ENCODE data around the gene FLT1.

Gene FLT1

DNA sequence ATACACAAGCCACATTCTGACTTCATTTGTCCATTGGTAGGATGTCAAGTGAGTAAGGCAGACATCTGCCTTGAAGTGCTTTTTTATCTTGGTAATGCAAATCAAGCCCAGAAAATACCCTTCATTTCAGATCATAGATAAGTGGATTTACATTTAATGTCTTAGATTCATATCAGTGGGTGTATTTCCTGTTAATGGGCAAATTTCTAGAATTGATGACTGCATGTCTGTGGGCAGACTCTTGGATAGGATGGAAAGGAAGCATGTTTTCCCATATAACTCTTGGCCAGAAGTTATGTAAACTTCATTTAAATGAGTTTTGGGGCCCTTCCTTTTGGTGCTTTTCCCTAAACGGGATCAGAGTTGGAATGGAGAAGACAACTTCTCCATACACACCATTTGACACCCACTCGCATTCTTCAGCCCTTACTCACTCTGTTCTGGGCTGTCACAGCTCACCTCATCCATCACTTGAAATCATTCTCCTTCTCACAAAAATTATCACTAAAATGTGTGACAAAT is 154.6 kb downstream of the FLT1 start:
- no peak for TF ChIP-seq TAF1 (IDR thresholded peaks at IDR 0.05; ENCODE audit: borderline replicate concordance, insufficient read depth, low read length)
- TF ChIP-seq, protein P1, sequence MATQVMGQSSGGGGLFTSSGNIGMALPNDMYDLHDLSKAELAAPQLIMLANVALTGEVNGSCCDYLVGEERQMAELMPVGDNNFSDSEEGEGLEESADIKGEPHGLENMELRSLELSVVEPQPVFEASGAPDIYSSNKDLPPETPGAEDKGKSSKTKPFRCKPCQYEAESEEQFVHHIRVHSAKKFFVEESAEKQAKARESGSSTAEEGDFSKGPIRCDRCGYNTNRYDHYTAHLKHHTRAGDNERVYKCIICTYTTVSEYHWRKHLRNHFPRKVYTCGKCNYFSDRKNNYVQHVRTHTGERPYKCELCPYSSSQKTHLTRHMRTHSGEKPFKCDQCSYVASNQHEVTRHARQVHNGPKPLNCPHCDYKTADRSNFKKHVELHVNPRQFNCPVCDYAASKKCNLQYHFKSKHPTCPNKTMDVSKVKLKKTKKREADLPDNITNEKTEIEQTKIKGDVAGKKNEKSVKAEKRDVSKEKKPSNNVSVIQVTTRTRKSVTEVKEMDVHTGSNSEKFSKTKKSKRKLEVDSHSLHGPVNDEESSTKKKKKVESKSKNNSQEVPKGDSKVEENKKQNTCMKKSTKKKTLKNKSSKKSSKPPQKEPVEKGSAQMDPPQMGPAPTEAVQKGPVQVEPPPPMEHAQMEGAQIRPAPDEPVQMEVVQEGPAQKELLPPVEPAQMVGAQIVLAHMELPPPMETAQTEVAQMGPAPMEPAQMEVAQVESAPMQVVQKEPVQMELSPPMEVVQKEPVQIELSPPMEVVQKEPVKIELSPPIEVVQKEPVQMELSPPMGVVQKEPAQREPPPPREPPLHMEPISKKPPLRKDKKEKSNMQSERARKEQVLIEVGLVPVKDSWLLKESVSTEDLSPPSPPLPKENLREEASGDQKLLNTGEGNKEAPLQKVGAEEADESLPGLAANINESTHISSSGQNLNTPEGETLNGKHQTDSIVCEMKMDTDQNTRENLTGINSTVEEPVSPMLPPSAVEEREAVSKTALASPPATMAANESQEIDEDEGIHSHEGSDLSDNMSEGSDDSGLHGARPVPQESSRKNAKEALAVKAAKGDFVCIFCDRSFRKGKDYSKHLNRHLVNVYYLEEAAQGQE (IDR thresholded peaks at IDR 0.05; ENCODE audit: insufficient read depth in 1 of 2, low read depth in 2 of 2, low read length in 2 of 2): no peak
- no peak for TF ChIP-seq SIN3A (IDR thresholded peaks at IDR 0.05; ENCODE audit: borderline replicate concordance, insufficient read depth, low read length)
- no peak for TF ChIP-seq FOXP2 (optimal IDR thresholded peaks at IDR 0.05; ENCODE audit: borderline replicate concordance, extremely low read depth, extremely low read length, insufficient read depth)

DNA sequence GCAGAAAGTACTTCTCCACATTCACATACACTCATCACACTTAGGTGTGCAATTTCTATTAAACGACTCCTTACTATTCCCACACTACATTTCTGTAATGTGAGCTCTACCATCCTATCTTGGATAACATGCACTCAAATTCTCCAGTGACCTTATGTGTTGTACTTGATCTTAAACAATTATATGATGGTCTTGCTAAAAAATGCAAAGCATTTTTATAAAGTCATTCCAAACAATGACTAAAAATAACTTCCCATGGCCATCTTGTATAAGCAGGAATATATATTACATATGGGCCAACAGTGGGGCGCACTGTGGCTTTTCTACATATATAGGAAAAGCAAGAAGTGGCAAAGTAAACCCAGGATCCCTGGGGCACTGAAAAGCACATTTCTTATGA is 155.5 kb downstream of the FLT1 start:
- TF ChIP-seq POLR2AphosphoS5 (IDR thresholded peaks at IDR 0.05; ENCODE audit: low read depth, low read length) (no peak), TAF1 (IDR thresholded peaks at IDR 0.05; ENCODE audit: borderline replicate concordance, insufficient read depth, low read length) (no peak), FOXP2 (optimal IDR thresholded peaks at IDR 0.05; ENCODE audit: borderline replicate concordance, extremely low read depth, extremely low read length, insufficient read depth) (no peak), SIN3A (IDR thresholded peaks at IDR 0.05; ENCODE audit: borderline replicate concordance, insufficient read depth, low read length) (no peak)
- TF ChIP-seq, protein P1 (IDR thresholded peaks at IDR 0.05; ENCODE audit: insufficient read depth in 1 of 2, low read depth in 2 of 2, low read length in 2 of 2): no peak

DNA sequence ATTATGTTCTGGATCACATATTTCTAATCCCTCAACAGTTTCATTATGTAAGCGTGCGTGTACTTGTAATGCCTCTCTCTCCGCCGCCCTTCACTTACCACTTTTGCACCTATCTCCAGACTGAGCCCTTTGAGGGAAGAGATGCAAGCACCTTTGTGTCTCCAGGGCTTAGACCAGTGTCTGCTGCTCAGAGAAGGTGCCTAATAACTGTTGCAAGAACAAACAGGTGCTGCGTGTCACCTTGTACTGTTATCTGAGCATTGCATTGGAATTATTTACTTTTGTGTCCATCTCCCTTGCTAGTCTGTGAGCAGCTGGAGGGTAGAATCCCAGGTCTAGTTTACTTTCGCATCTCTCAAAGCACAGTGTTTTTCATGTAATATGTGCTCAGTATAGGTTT is 156.2 kb downstream of the FLT1 start:
- TF ChIP-seq SIN3A (IDR thresholded peaks at IDR 0.05; ENCODE audit: borderline replicate concordance, insufficient read depth, low read length): no peak
- TF ChIP-seq POLR2AphosphoS5 (IDR thresholded peaks at IDR 0.05; ENCODE audit: low read depth, low read length): no peak
- TF ChIP-seq TAF1 (IDR thresholded peaks at IDR 0.05; ENCODE audit: borderline replicate concordance, insufficient read depth, low read length): no peak
- no peak for TF ChIP-seq FOXP2 (optimal IDR thresholded peaks at IDR 0.05; ENCODE audit: borderline replicate concordance, extremely low read depth, extremely low read length, insufficient read depth)
- TF ChIP-seq, protein P1 (IDR thresholded peaks at IDR 0.05; ENCODE audit: insufficient read depth in 1 of 2, low read depth in 2 of 2, low read length in 2 of 2): no peak

DNA sequence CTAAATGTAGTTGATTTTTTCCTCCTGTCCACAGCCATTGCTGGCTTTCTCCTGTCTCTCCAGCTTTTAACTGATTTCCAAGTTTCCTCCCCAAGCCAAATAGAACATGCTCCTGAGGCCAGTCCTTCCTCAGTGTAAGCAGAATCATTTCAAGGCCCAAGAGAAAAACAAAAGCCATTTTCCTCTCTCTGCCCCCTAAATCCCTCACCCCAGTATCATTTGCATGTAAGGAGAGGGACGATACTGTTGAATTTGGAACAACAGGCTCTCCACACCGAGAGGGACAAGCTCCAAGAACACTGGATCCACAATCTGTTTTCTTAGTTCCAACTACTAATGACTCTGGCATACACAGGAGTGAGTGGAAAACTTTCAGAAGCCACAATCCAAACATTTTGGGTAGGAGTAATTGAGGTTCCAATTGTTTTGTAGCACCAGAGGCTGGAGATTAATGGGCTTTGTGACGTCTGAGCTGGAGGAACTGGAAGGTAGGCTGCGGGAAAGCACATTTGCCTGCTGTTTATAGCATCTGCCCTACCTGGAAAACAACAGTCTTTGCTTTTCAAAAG is 156.8 kb downstream of the FLT1 start:
- TF ChIP-seq FOXP2 (optimal IDR thresholded peaks at IDR 0.05; ENCODE audit: borderline replicate concordance, extremely low read depth, extremely low read length, insufficient read depth) (no peak), TAF1 (IDR thresholded peaks at IDR 0.05; ENCODE audit: borderline replicate concordance, insufficient read depth, low read length) (no peak), POLR2AphosphoS5 (IDR thresholded peaks at IDR 0.05; ENCODE audit: low read depth, low read length) (no peak), SIN3A (IDR thresholded peaks at IDR 0.05; ENCODE audit: borderline replicate concordance, insufficient read depth, low read length) (no peak)
- TF ChIP-seq, protein P1 (IDR thresholded peaks at IDR 0.05; ENCODE audit: insufficient read depth in 1 of 2, low read depth in 2 of 2, low read length in 2 of 2): no peak
